SU-DHL-6 (cell line): ENCODE data around the gene CD79A.

Experiments
- CTCF ChIP-seq: fragments of 200-600 bp; sonication (generic); IDR thresholded peaks from one replicate; pipeline ENCODE4 v1.5.1; 2017; ENCODE audit warnings: antibody characterized with exemption, mild to moderate bottlenecking, low read length, moderate library complexity; ENCODE audit not compliant: insufficient read depth, poor library complexity, severe bottlenecking
- EZH2phosphoT487 ChIP-seq: fragments of 200-600 bp; sonication (generic), shearing (Covaris generic); conservative IDR thresholded peaks from 2 replicates; pipeline ENCODE4 v1.6.1; 2018; ENCODE audit warnings: mild to moderate bottlenecking, antibody characterized with exemption, low read length, moderate library complexity, mixed read lengths

- TF ChIP-seq CTCF (peak; percentile 69), EZH2phosphoT487 (no peak)
Measured at GRCh38 chr19:41887711-41888382, 10.8 kb downstream of the CD79A start.
